Cardiac muscle cell (in vitro differentiated cells and primary cell): ENCODE data around the gene SATB2. TPM values are rescaled to one million over a fixed set of nuclear protein-coding genes. Genes with fewer than 3 reads are reported as not detected.

ENCODE experiments used
- DNase-seq, 2 donors: peaks; one replicate each; pipeline versions ENCODE4 v3.0.0 to v3.0.0-alpha.2; 2010 to 2017; ENCODE audit warnings: low read depth in 1 of 2, low spot score in 1 of 2
- H3K27ac ChIP-seq: fragments of 200-600 bp; sonication (generic); 2 replicates; pipeline ENCODE4 v1.5.1; 2016
- H3K27me3 ChIP-seq: fragments of 200-600 bp; sonication (generic); 2 replicates; pipeline ENCODE4 v1.6.0; 2016; ENCODE audit warnings: control low read depth
- H3K36me3 ChIP-seq: fragments of 200-600 bp; sonication (generic); 2 replicates; pipeline ENCODE4 v1.5.1; 2016; ENCODE audit warnings: control low read depth
- H3K4me1 ChIP-seq: fragments of 200-600 bp; sonication (generic); 2 replicates; pipeline ENCODE4 v1.8.1; 2017; ENCODE audit warnings: low read depth, mild to moderate bottlenecking, mixed run types
- H3K4me3 ChIP-seq: fragments of 200-600 bp; sonication (generic); 2 replicates; pipeline ENCODE4 v1.5.1; 2016; ENCODE audit warnings: mild to moderate bottlenecking
- H3K9me3 ChIP-seq: fragments of 200-600 bp; sonication (generic); 2 replicates; pipeline ENCODE4 v1.5.1; 2017; ENCODE audit warnings: low read depth, mild to moderate bottlenecking, control low read depth
- polyA plus RNA-seq: library from polyadenylated mRNA; unstranded; fragments of >200 nt; fragmentation: Nextera tagmentation; extraction: Ambion mirVana; gene quantifications from 2 replicates; pipeline ENCODE4 v1.2.1, GENCODE V29; 2016
- total RNA-seq: library from RNA; depleted of rRNA; stranded (reverse); fragments of >200 nt; gene quantifications from 2 replicates; pipeline ENCODE4 v1.2.3, GENCODE V29; 2016
- TF ChIP-seq, protein P1 (sequence below): IDR thresholded peaks from 2 replicates; pipeline ENCODE4 v1.5.1; 2012; ENCODE audit warnings: low read depth, mild to moderate bottlenecking, low read length

Gene SATB2
- total and polyA plus RNA-seq, 2 experiments from 2014 or later: 1.0 to 1.4 TPM

DNA sequence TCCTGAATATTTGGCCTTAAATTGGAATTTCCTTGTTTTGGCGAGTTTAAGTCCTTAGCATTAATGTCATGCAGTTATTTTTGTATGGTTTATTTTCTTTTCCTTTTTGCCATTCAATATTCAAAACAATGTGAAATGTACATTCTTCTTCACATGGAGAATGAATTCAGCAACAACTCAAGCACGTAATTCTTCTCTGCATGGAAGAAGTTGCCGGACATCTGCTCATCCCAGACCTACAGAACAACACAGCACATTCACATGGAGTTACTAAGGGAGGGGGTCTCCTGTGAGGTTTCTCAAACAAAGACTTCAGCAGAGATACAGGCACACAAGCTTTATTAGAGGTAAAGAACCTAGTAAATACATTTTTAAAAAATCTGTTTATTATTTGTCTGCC lies 236.8 kb downstream of the SATB2 start:
- H3K27me3 ChIP-seq: no peaks in the 10 kb centered on the region
- H3K9me3 ChIP-seq: no peaks in the 10 kb centered on the region
- H3K4me1 ChIP-seq: no peaks in the 10 kb centered on the region
- no peak overlapping the region for H3K27ac ChIP-seq
- no peak overlapping the region for H3K4me3 ChIP-seq
- TF ChIP-seq, protein P1, sequence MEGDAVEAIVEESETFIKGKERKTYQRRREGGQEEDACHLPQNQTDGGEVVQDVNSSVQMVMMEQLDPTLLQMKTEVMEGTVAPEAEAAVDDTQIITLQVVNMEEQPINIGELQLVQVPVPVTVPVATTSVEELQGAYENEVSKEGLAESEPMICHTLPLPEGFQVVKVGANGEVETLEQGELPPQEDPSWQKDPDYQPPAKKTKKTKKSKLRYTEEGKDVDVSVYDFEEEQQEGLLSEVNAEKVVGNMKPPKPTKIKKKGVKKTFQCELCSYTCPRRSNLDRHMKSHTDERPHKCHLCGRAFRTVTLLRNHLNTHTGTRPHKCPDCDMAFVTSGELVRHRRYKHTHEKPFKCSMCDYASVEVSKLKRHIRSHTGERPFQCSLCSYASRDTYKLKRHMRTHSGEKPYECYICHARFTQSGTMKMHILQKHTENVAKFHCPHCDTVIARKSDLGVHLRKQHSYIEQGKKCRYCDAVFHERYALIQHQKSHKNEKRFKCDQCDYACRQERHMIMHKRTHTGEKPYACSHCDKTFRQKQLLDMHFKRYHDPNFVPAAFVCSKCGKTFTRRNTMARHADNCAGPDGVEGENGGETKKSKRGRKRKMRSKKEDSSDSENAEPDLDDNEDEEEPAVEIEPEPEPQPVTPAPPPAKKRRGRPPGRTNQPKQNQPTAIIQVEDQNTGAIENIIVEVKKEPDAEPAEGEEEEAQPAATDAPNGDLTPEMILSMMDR: no peak
- H3K36me3 ChIP-seq: no peaks in the 10 kb centered on the region
- no peak for DNase-seq

DNA sequence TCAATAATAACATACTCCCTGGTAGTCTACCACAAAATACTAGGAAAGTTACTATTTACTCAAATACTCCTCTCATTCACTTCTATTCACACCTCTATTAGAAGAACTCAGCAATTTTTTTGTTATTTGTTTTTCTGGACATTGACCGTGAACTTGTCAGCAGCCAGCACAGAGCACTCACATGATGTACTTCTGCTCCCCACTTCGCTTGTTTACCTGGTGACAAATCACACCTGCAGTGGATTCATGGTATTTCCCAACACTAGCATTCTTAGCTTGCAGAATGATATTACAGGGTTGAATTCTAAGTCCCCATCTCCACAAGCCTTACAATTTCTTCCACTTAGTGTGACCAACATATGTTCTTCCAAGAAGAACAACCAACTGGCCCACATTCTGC lies 238.2 kb downstream of the SATB2 start:
- TF ChIP-seq, protein P1: no peak
- Histone ChIP-seq H3K27me3 (no peaks in the 10 kb centered on the region), H3K4me3 (no peak overlapping the region), H3K4me1 (no peaks in the 10 kb centered on the region), H3K36me3 (no peaks in the 10 kb centered on the region), H3K27ac (no peak overlapping the region), H3K9me3 (no peaks in the 10 kb centered on the region)
- no peak for DNase-seq
